NCI-H82 treated with DMSO at 0.1 percent for 48 hours (cell line): ENCODE results near the gene ASB16.

Source experiments
- DNase-seq: peaks from one replicate; lab custom pipeline; 2025; ENCODE audit not compliant: unreplicated experiment; lab: John Stamatoyannopoulos, UW

ASB16 gene

DNA sequence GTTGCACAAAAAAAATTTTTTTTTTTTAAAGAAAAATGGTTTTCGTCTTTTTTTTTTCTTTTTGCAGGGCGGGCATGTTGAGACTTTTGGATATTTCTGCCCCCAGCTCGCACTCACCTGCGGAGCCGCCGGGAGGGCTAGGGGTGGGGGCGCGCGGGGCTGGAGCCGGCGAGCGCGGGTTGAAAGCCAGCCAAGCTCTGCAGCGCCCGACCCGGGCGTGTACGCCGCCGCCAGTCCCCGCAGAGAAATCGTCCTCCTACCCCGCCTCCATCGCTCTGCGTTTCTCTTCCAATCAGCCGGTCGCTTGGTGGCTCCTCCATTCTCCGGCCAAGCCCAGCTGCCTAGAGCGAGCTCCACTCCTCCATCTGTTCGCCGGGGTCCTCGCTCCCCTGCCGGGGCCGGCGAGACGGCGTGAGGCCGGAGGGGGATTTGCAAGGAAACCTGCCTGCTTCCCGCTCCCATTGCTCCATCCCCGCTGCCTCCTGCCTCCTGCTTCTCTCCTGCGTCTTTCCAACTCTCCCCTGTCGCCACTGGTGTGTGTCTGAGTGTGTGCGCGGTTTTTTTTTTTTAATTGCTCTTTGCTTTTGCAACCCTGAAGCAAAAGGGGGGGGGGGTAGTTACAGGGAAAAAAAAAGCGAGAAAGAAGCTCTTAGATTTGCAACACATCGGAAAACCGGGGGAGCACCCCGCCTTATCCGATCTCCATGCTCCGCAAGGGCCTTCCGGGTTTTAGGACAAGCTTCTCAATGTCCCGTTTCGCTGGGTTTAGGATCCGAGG lies 50.8 kb downstream of the ASB16 start:
- peak; percentile 65 for DNase-seq

DNA sequence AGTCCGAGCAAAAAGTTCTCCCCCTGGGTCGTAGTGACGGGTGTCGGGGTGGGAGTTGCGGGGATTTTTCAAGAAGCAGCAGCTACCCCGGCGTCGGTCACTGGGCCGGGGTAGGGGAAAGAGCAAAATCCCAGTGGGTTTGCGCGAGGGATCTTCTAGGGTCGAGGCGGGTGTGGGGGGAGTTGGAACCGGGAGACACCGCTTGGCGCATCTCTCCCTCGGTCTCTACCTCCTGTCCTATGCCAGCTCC lies 51.3 kb downstream of the ASB16 start:
- DNase-seq, result no peak

GRCh38 chr17:44222112-44222869 lies 51.8 kb downstream of the ASB16 start:
- DNase-seq, result peak; percentile 95

DNA sequence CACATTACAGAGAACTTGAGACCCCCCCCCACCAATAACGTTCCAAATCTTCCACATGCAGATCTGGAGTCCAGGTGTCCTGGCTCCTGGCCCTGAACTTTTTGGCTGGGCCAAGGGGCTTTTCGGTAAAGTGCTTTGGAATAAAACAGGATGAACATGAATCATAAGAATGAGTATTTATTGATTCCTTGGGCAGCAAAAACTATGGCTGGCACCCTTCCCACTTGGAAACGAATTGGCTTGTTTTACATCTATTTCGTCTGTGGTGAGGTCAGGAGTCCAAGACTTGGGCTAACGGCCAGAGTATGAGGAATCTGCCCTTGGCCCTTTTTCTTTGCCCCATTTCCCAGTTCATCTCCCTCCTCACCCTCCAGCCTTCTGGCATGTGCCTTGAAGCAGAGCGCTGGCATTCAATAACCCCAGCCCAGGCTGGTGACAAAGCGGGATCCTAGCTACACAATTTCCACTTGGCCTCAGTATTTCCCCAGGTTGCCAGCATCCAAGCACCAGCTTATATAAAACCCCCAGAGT lies 53.1 kb downstream of the ASB16 start:
- no peak for DNase-seq
